Upper lobe of left lung (tissue), 6 donors: ENCODE measurements around the gene MRPL38. TPM values are rescaled to one million over a fixed set of nuclear protein-coding genes. Genes with fewer than 3 reads are reported as not detected.
"Not testable (repeated sequence)": the region's sequence is repeated elsewhere in the genome, so short reads cannot be mapped to it uniquely, and the experiment has no call there.

Source experiments
- ATAC-seq, 2 donors: fragments of 200-7000 bp; cut with Tn5 transposase; one replicate each; pipeline ENCODE4 v1.9.1; 2022; ENCODE audit warnings: mild to moderate bottlenecking in 2 of 2, moderate library complexity in 2 of 2; ENCODE audit not compliant: low FRiP score in 2 of 2
- DNase-seq, 2 donors: peaks; one replicate each; pipeline ENCODE4 v3.0.0-alpha.2; 2019 to 2020
- H3K27ac ChIP-seq, 4 donors: fragments of 200-600 bp; sonication (generic); one replicate each; pipeline ENCODE4 v1.5.1; 2016 to 2019
- H3K27me3 ChIP-seq, 4 donors: fragments of 200-600 bp; sonication (generic); one replicate each; pipeline ENCODE4 v1.5.1; 2017 to 2019
- H3K36me3 ChIP-seq, 4 donors: fragments of 200-600 bp; sonication (generic); one replicate each; pipeline ENCODE4 v1.5.1; 2016 to 2019
- H3K4me1 ChIP-seq, 4 donors: fragments of 200-600 bp; sonication (generic); one replicate each; pipeline ENCODE4 v1.5.1; 2018 to 2019
- H3K4me3 ChIP-seq, 4 donors: fragments of 200-600 bp; sonication (generic); one replicate each; pipeline ENCODE4 v1.5.1; 2017 to 2019; ENCODE audit warnings: mild to moderate bottlenecking in 2 of 4, moderate library complexity in 1 of 4
- H3K9me3 ChIP-seq, 4 donors: fragments of 200-600 bp; sonication (generic); one replicate each; pipeline ENCODE4 v1.5.1; 2018 to 2019
- EP300 ChIP-seq, 4 donors: sonication (generic); formaldehyde crosslinking; IDR thresholded peaks; one replicate each; pipeline ENCODE4 v1.5.1; 2017; ENCODE audit warnings: antibody characterized with exemption in 4 of 4, control low read depth in 2 of 4
- POLR2A ChIP-seq, 4 donors: fragments of 450-650 bp; IDR thresholded peaks; one replicate each; pipeline ENCODE4 v1.5.1; 2016 to 2017; ENCODE audit warnings: antibody characterized with exemption in 4 of 4, mild to moderate bottlenecking in 2 of 4
- POLR2AphosphoS5 ChIP-seq, 2 donors: sonication (generic); formaldehyde crosslinking; IDR thresholded peaks; one replicate each; pipeline ENCODE4 v1.5.1; 2017; ENCODE audit warnings: antibody characterized with exemption in 2 of 2
- WGBS, 2 donors: methylation state at CpG; one replicate each; pipeline ENCODE4 v1.1.5; 2017 to 2018; 5-methylcytosine and 5-hydroxymethylcytosine counted together
- total RNA-seq, 6 donors: library from RNA; depleted of rRNA in 4 of 6; stranded (reverse); fragments of >200 nt in 4 of 6; gene quantifications; one replicate each; pipeline versions ENCODE4 v1.1.0 to v1.2.1, GENCODE V29; 2016 to 2021
- TF ChIP-seq, protein P1 (sequence below), 6 experiments: fragments of 450-650 bp in 4 of 6; fragments of 200-600 bp in 2 of 6; sonication (generic) in 2 of 6; IDR thresholded peaks; one replicate each; pipeline ENCODE4 v1.5.1; 2016 to 2019; ENCODE audit warnings: antibody characterized with exemption in 6 of 6
- donor health status: DM: no; HTN: no; CAD: no; lungs with moderate emphysema.
- donor health status: DM: no; HTN: yes; CAD: no; lungs with severe emphysema.

The MRPL38 gene
- total RNA-seq, 6 donors from 2014 or later = 35.4 to 115 (median 77.0) TPM

DNA sequence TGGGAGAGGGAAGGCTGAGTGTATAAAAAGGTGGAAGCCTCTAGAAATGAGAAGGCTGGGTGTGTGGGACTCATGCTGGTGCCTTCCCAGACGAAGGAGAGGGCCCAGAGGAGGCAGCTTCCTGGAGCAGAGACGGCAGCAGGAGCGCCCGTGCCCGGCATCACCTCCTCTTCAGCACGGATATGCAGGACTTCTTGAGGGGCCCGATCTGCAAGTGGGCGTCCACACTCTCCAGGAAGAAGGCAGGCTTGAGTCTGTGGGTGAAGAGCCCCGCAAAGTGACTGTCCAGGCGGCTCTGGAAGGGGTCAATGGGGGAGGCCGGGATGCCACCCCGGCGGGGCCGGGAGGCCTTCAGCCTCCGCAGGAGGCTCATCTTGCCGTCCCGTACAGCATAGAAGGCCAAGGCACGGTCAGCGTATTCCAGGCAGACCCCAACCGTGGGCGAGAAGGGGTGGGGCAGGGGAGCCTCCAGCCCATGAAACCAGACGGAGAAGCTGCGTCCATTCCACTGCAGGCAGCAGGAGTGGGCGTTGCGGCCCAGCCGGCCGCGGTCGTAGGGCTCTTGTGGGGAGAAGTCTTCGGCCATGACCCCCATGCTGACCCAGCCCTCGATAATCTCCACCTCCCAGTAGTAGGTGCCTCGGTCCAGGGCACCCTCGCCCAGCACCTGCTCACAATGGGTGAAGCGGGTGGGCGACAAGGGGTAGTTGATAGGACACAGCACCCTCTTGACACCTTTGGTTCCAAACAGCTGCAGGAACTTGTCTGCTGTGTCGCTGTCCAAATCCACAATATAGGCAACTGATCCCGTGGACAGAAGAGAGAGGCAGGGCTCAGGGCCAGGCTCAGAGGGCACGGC, 30.1 kb downstream of the MRPL38 start:
- H3K4me3 ChIP-seq = no peak overlapping the region
- TF ChIP-seq, protein P1, sequence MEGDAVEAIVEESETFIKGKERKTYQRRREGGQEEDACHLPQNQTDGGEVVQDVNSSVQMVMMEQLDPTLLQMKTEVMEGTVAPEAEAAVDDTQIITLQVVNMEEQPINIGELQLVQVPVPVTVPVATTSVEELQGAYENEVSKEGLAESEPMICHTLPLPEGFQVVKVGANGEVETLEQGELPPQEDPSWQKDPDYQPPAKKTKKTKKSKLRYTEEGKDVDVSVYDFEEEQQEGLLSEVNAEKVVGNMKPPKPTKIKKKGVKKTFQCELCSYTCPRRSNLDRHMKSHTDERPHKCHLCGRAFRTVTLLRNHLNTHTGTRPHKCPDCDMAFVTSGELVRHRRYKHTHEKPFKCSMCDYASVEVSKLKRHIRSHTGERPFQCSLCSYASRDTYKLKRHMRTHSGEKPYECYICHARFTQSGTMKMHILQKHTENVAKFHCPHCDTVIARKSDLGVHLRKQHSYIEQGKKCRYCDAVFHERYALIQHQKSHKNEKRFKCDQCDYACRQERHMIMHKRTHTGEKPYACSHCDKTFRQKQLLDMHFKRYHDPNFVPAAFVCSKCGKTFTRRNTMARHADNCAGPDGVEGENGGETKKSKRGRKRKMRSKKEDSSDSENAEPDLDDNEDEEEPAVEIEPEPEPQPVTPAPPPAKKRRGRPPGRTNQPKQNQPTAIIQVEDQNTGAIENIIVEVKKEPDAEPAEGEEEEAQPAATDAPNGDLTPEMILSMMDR (IDR thresholded peaks at IDR 0.05) = no peak
- TF ChIP-seq EP300 (IDR thresholded peaks at IDR 0.05) (no peak), POLR2A (IDR thresholded peaks at IDR 0.05) (no peak), POLR2AphosphoS5 (IDR thresholded peaks at IDR 0.05) (no peak)
- 88 to 94% methylated on average over 6 to 37 of the region's 38 CpGs for WGBS, 2 donors
- no peaks in the 10 kb centered on the region for H3K9me3 ChIP-seq
- peaks cover 53 to 67% (median 60%) of the 10 kb centered on the region in 4 donors for H3K4me1 ChIP-seq
- peak in 1 of 2 donors; percentile 83 for DNase-seq
- peaks cover 0 to 3% (median 0%) of the 10 kb centered on the region in 4 donors for H3K27me3 ChIP-seq
- H3K27ac ChIP-seq = peak overlapping the region in 3 of 4 donors; percentile 91 to 94 (median 94)
- H3K36me3 ChIP-seq = peaks cover 0 to 24% (median 10%) of the 10 kb centered on the region in 4 donors
- ATAC-seq = no peak

DNA sequence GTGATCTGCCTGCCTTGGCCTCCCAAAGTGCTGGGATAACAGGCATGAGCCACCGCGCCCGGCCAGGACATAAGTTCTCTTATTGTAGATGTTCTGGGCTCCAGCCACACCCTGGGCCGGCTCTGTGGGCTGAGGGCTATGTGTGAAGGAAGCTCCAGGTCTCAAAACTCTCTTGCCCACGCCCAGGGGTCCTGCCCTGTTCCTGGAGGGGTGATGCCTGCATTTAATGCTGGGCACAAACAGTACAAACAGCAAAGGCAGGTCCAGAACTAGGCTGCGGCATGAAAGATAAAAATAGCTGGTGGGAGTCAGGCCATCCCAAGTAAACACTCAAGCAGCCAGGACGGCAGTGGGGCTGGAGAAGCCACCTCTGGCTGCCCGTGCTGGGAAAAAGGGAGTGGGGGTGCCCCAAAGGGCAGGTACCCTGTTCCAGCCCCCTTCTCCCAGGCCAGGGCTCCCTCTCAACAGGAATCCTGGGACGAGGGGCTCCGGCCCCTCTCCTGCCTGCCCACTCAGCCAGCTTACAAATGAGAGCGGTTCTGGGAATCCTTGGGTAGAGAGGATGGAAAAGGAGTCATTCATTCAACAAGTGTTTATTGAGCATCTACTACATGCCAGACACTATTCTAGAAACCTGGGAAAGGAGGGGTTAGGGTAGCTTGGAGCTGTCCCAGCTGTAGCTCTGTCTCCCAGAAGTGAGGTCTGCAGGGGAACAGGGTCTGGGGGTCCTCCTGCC, 30.9 kb downstream of the MRPL38 start:
- no peak overlapping the region for H3K4me3 ChIP-seq
- peaks cover 53 to 69% (median 60%) of the 10 kb centered on the region in 4 donors for H3K4me1 ChIP-seq
- 57 to 72% methylated on average over 10 to 11 of the region's 11 CpGs for WGBS, 2 donors
- H3K27me3 ChIP-seq = peaks cover 0 to 3% (median 0%) of the 10 kb centered on the region in 4 donors
- TF ChIP-seq EP300 (IDR thresholded peaks at IDR 0.05) = peak in 1 of 4 donors; percentile 30
- TF ChIP-seq, protein P1 (IDR thresholded peaks at IDR 0.05) = no peak
- ATAC-seq (no peak), DNase-seq (peak in 1 of 2 donors; percentile 43)
- H3K27ac ChIP-seq = peak overlapping the region; percentile 82 to 94 (median 86)
- H3K36me3 ChIP-seq = peaks cover 0 to 24% (median 10%) of the 10 kb centered on the region in 4 donors
- no peaks in the 10 kb centered on the region for H3K9me3 ChIP-seq

DNA sequence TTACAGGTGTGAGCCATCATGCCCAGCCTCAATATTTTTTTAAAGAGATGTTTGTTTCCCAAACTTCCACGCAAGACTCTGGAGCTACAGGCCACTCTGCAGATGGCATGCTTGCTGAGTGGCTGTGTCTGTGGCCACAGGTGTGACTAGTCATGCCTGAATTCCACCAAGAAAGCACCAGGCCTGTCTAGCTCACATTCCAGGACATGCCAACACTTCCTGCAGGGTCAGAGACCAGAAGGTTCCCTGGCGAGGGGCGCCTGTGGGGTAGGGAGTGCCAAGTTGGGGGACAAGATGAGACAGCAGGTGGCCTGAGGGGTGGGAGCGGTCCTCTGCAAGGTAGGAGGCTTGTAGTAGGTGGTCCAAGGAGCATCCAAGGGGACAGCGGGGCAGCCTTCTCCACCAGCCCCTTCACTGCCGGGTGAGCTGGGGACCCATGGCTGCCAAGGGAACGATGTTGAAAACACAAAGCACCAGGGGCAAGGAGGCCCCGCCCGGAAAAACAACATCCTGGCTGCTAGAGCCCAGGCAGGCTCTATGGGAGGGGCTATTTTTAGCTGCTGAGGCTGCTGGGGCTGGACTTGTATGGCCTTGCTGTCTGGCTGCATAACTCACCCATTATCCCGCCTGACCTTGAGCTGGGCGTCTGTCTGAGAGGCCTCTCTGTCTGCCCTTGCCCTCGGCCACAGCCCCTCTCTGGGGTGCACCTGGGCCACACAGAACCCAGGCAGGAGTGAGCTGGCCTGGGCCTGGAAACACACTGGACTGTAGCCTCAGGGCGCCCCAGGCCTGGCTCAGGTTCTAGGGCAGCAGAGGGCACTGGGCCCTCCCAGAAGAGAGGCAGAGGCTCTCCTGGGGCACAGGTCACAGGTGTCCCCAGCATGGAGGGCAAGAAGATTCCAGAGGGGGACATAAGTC, 32.0 kb downstream of the MRPL38 start:
- Histone ChIP-seq H3K9me3 (no peaks in the 10 kb centered on the region), H3K4me1 (peaks cover 48 to 63% (median 55%) of the 10 kb centered on the region in 4 donors), H3K27me3 (peaks cover 0 to 2% (median 0%) of the 10 kb centered on the region in 4 donors), H3K27ac (peak overlapping the region; percentile 82 to 94 (median 86)), H3K36me3 (peaks cover 0 to 24% (median 10%) of the 10 kb centered on the region in 4 donors), H3K4me3 (no peak overlapping the region)
- ATAC-seq (peak; percentile 57 to 68), DNase-seq (peak in 1 of 2 donors; percentile 74)
- TF ChIP-seq, protein P1 (IDR thresholded peaks at IDR 0.05) = no peak
- TF ChIP-seq POLR2A (IDR thresholded peaks at IDR 0.05) (peak in 1 of 4 donors; percentile 13), POLR2AphosphoS5 (IDR thresholded peaks at IDR 0.05) (peak; percentile 6 to 33), EP300 (IDR thresholded peaks at IDR 0.05) (no peak)
- WGBS, 2 donors = 28 to 43% methylated on average over 3 to 13 of the region's 13 CpGs

DNA sequence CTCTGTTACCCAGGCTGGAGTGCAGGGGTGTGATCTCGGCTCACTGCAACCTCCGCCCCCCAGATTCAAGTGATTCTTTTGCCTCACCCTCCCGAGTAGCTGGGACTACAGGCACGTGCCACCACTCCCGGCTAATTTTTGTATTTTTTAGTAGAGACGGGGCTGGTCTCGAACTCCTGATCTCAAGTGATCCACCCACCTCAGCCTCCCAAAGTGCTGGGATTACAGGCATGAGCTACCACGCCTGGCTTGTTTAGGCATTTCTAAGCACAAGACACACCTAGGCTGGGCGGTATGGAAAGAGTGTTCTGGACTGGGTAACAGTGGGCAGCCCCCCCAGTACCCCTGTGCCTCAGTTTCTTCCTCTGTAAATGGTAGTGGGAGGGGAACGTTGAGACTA, 34.5 kb downstream of the MRPL38 start:
- 68 to 79% methylated on average over 10 of the region's 10 CpGs for WGBS, 2 donors
- H3K27ac ChIP-seq = peak overlapping the region; percentile 69 to 88 (median 80)
- not testable (repeated sequence) for H3K4me3 ChIP-seq, H3K9me3 ChIP-seq, DNase-seq, ATAC-seq, H3K27me3 ChIP-seq
- H3K36me3 ChIP-seq = peaks cover 0 to 18% (median 10%) of the 10 kb centered on the region in 4 donors
- peaks cover 24 to 40% (median 33%) of the 10 kb centered on the region in 4 donors for H3K4me1 ChIP-seq
